Adrenal gland (tissue), 12 donors: ENCODE measurements around the gene TSGA10. TPM values are rescaled to one million over a fixed set of nuclear protein-coding genes. Genes with fewer than 3 reads are reported as not detected.
A peak's percentile ranks its signal among the peaks of the same experiment; 100 is the strongest.
"Not testable (repeated sequence)": the region's sequence is repeated elsewhere in the genome, so short reads cannot be mapped to it uniquely, and the experiment has no call there.

Source experiments
- DNase-seq, 7 donors: peaks; one replicate each; pipeline ENCODE4 v3.0.0-alpha.2; 2019 to 2020
- H3K27ac ChIP-seq, 5 donors: fragments of 200-600 bp; sonication (generic) in 4 of 5; 1 replicate in 3 of 5; 2 replicates in 2 of 5; pipeline versions ENCODE4 v1.5.1 to v1.8.0; 2016 to 2020; ENCODE audit warnings: mild to moderate bottlenecking in 1 of 5
- H3K27me3 ChIP-seq: fragments of 200-600 bp; 2 replicates; pipeline ENCODE4 v1.8.0; 2021
- H3K36me3 ChIP-seq, 2 donors: fragments of 200-600 bp; replicated peaks in 1 of 2; 1 replicate in 1 of 2; 2 replicates in 1 of 2; pipeline versions ENCODE4 v1.5.1 to v1.8.0; 2018 to 2022
- H3K4me1 ChIP-seq, 2 donors: fragments of 200-600 bp; replicated peaks in 1 of 2; 1 replicate in 1 of 2; 2 replicates in 1 of 2; pipeline versions ENCODE4 v1.5.1 to v1.8.0; 2018 to 2021
- H3K4me3 ChIP-seq, 4 donors: fragments of 200-600 bp; sonication (generic) in 3 of 4; one replicate each; pipeline ENCODE4 v1.5.1; 2016 to 2018
- H3K9me3 ChIP-seq, 3 donors: fragments of 200-600 bp; sonication (generic) in 1 of 3; replicated peaks in 1 of 3; 1 replicate in 2 of 3; 2 replicates in 1 of 3; pipeline versions ENCODE4 v1.5.1 to v1.8.0; 2016 to 2021
- CTCF ChIP-seq, 6 experiments: fragments of 450-650 bp in 4 of 6; fragments of 200-600 bp in 2 of 6; sonication (generic) in 1 of 6; IDR thresholded peaks; 1 replicate in 5 of 6; 2 replicates in 1 of 6; pipeline versions ENCODE4 v1.5.1 to v1.8.0; 2016 to 2021; ENCODE audit warnings: antibody characterized with exemption in 6 of 6, mild to moderate bottlenecking in 2 of 6, moderate library complexity in 1 of 6
- POLR2A ChIP-seq, 2 donors: fragments of 450-650 bp; IDR thresholded peaks; one replicate each; pipeline ENCODE4 v1.6.1; 2017; ENCODE audit warnings: antibody characterized with exemption in 2 of 2, mild to moderate bottlenecking in 2 of 2, moderate library complexity in 1 of 2
- WGBS, 4 donors: extraction: QIAGEN DNeasy Blood & Tissue Kit in 2 of 4; methylation state at CpG; one replicate each; pipeline versions ENCODE4 v1.1.5 to v1.1.7; 2013 to 2017; 5-methylcytosine and 5-hydroxymethylcytosine counted together
- intact Hi-C, 2 donors: fragments of 100-400 bp; cut with DNase I; formaldehyde crosslinking; loops; one replicate each; pipeline versions ENCODE4 v1.14.1 to v1.15.0; 2022 to 2023
- polyA plus RNA-seq, 3 donors: library from polyadenylated mRNA; stranded (reverse); fragments of 200-250 nt in 2 of 3; fragments of 350-450 nt in 1 of 3; fragmentation: Illumina TruSeq in 1 of 3; extraction: RNeasy Lipid Tissue Mini Kit (QIAGEN cat#74804) in 1 of 3; gene quantifications; one replicate each; pipeline ENCODE4 v1.2.3, GENCODE V29; 2013 to 2014
- total RNA-seq, 9 donors: library from RNA; depleted of rRNA in 4 of 9; stranded (reverse); fragments of >200 nt in 4 of 9; fragments of 120-200 nt in 1 of 9; fragmentation: NEBNext Ultra II Directional in 1 of 9; extraction: Animal tissue kit (Norgen Biotek cat#: 25700) in 1 of 9; gene quantifications; one replicate each; pipeline versions ENCODE4 v1.1.0 to v1.2.4, GENCODE V29; 2013 to 2023
- donor health status: healthy with polysubstance abuse.
- donor health status: Bipolar disorder and iron deficiency.
- donor health status: DM: yes; HTN: yes; CAD: no.
- donor health status: DM: no; HTN: no; CAD: no.
- donor health status: DM: no; HTN: no; CAD: no.
- donor health status: DM: yes; HTN: yes; CAD: no.

Gene TSGA10
- total and polyA plus RNA-seq, 12 donors: 2.3 to 24.1 (median 6.9) TPM

- Histone ChIP-seq H3K9me3 (no peaks in the 10 kb centered on the region), H3K27me3 (no peaks in the 10 kb centered on the region), H3K36me3 (no peaks in the 10 kb centered on the region), H3K4me3 (no peak overlapping the region), H3K27ac (no peak overlapping the region), H3K4me1 (peaks cover 6 to 10% of the 10 kb centered on the region in 2 donors)
- intact Hi-C loops: no loop called here
- TF ChIP-seq POLR2A (IDR thresholded peaks at IDR 0.05): no peak
- 55 to 75% (median 67%) methylated on average over 4 of the region's 4 CpGs for WGBS, 4 donors
- DNase-seq: peak in 3 of 7 donors; percentile 7 to 26 (median 24)
Measured at GRCh38 chr2:99139003-99139402, 15.7 kb downstream of the TSGA10 start.

DNA sequence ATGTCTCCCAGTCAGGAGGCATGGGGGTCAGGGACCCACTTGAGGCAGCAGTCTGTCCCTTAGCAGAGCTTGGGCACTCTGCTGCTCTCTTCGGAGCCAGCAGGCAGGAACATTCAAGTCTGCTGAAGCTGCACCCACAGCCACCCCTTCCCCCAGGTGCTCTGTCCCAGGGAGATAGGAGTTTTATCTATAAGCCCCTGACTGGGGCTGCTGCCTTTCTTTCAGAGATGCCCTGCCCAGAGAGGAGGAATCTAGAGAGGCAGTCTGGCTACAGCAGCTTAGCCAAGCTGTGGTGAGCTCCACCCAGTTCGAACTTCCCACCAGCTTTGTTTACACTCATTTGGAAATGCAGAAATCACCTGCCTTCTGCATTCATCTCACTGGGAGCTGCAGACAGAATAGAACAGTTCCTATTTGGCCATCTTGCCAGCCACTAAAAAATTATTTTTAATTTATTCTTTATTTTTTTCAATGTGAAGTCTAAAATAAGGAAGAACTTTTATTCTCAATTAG is 19.6 kb downstream of the TSGA10 start:
- H3K27ac ChIP-seq, DNase-seq, H3K4me3 ChIP-seq, intact Hi-C loops, H3K36me3 ChIP-seq, H3K27me3 ChIP-seq, H3K9me3 ChIP-seq, H3K4me1 ChIP-seq: not testable (repeated sequence)
- WGBS, 4 donors: 57 to 95% (median 90%) methylated on average over 1 to 2 of the region's 2 CpGs

- Histone ChIP-seq H3K4me3 (no peak overlapping the region), H3K27ac (no peak overlapping the region), H3K36me3 (no peaks in the 10 kb centered on the region), H3K4me1 (no peaks in the 10 kb centered on the region), H3K9me3 (peaks cover 0 to 11% (median 0%) of the 10 kb centered on the region in 3 donors), H3K27me3 (no peaks in the 10 kb centered on the region)
- 76 to 81% (median 80%) methylated on average over 2 of the region's 2 CpGs for WGBS, 4 donors
- intact Hi-C loops: no loop called here
- no peak for DNase-seq
- TF ChIP-seq CTCF (IDR thresholded peaks at IDR 0.05) (no peak), POLR2A (IDR thresholded peaks at IDR 0.05) (no peak)
Measured at GRCh38 chr2:99127981-99128380, 26.8 kb downstream of the TSGA10 start.

GRCh38 chr2:99112617-99113016 is 42.1 kb downstream of the TSGA10 start:
- TF ChIP-seq POLR2A (IDR thresholded peaks at IDR 0.05) (no peak), CTCF (IDR thresholded peaks at IDR 0.05) (no peak)

DNA sequence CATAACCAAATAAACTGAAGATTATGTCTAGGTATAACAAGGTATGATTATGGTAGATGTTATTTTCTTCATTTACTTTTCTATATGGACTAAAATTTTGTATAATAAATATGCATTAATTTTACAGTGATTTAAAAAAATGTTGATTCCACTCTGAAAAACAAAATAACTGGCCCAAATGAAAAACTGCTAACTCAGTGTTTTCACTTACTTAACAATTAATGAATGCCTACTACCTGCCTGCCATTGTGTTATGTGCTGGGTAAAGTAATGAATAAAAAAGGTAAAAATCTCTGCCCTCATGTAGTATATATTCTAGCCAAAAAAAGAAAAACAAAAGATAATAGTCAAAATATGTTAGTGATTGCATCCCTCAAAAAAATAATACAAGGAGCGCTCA is 42.8 kb downstream of the TSGA10 start:
- Histone ChIP-seq H3K36me3 (no peaks in the 10 kb centered on the region), H3K4me1 (no peaks in the 10 kb centered on the region), H3K4me3 (no peak overlapping the region), H3K27me3 (no peaks in the 10 kb centered on the region), H3K9me3 (no peaks in the 10 kb centered on the region), H3K27ac (no peak overlapping the region)
- TF ChIP-seq POLR2A (IDR thresholded peaks at IDR 0.05) (no peak), CTCF (IDR thresholded peaks at IDR 0.05) (no peak)
- DNase-seq: no peak
- 88 to 99% (median 96%) methylated on average over 1 of the region's 1 CpG for WGBS, 4 donors
- intact Hi-C loops: no loop called here

More at GRCh38 chr2:99112617-99113016, 42.1 kb downstream of the TSGA10 start:
- intact Hi-C loops: no loop called here
- Histone ChIP-seq H3K27ac (no peak overlapping the region), H3K9me3 (no peaks in the 10 kb centered on the region), H3K4me1 (no peaks in the 10 kb centered on the region), H3K4me3 (no peak overlapping the region), H3K36me3 (no peaks in the 10 kb centered on the region), H3K27me3 (no peaks in the 10 kb centered on the region)
- DNase-seq: no peak
- 79 to 85% (median 84%) methylated on average over 4 of the region's 4 CpGs for WGBS, 4 donors
